ENCODE data around the gene ATP2A3.

The ATP2A3 gene

DNA sequence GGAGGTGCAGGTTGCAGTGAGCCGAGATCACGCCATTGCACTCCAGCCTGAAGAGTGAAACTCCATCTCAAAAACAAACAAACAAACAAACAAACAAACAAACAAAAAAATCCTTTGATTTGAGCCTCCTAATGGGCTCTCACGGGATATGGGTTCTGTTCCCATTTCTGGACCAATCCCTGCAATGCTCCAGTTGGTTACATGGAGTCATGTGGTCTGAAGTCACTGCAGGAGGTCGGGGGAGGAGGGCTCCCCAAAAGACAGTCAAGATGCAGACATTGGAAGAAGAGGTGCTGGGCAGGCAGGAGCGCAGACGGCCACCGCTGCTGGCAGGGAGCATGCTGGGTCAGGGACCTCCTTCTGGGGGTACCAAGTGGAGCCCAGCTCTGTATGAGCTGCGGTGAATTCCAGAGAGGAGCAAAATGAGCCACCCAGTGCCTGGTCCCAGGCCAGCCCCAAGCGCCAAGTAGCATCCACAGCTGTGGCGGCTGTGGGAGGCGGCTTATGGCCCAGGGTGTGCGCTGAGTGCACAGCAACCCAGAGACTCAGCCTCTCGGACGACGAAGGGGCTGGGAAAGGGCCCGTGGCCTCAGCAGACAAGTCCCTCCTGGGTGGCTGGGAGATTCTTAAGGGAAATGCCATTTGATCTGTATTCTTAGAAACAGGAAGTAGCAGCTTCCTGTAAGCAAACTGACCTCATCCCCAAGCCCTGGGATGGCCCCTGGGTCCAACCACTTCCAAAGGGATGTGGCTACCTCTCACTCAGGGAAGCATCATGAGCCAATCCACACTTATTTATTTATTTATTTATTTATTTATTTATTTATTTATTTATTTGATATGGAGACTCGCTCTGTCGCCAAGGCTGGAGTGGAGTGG, 19.6 kb upstream of the ATP2A3 start:
- TF ChIP-seq, protein P1, sequence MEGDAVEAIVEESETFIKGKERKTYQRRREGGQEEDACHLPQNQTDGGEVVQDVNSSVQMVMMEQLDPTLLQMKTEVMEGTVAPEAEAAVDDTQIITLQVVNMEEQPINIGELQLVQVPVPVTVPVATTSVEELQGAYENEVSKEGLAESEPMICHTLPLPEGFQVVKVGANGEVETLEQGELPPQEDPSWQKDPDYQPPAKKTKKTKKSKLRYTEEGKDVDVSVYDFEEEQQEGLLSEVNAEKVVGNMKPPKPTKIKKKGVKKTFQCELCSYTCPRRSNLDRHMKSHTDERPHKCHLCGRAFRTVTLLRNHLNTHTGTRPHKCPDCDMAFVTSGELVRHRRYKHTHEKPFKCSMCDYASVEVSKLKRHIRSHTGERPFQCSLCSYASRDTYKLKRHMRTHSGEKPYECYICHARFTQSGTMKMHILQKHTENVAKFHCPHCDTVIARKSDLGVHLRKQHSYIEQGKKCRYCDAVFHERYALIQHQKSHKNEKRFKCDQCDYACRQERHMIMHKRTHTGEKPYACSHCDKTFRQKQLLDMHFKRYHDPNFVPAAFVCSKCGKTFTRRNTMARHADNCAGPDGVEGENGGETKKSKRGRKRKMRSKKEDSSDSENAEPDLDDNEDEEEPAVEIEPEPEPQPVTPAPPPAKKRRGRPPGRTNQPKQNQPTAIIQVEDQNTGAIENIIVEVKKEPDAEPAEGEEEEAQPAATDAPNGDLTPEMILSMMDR (IDR thresholded peaks at IDR 0.05; ENCODE audit: low read length, missing control alignments), result no peak
- H3K4me3 ChIP-seq (replicated peaks; ENCODE audit: low read depth, low read length), result no peak overlapping the region
- DNase-seq (ENCODE audit: low read depth), result peak; percentile 88

DNA sequence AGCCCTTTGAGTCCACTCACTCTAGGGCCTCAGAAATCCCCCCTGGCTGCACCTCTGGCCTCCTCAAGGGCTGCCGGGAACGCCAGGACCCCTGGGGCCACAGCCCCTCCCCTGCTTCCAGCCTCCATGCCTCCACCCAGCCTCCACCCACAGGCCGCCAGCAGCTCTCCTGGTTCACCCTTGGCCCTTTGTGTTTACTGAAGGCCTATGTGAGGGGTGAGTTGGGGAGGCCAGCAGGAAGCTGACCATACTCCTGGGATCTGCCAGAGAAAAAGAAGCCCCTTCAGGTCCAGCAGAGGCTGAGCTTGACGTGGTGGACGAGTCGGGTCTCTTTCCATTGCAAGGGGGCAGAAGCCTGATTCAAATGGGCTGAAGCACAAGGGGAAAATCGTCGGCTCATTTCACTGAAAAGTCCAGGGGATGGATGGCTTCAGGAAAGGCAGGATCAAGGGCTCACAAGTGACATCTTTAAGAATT, 18.3 kb upstream of the ATP2A3 start:
- DNase-seq (ENCODE audit: low read depth), result no peak
- no peak overlapping the region for H3K4me3 ChIP-seq (replicated peaks; ENCODE audit: low read depth, low read length)
- TF ChIP-seq, protein P1 (IDR thresholded peaks at IDR 0.05; ENCODE audit: low read length, missing control alignments), result no peak

DNA sequence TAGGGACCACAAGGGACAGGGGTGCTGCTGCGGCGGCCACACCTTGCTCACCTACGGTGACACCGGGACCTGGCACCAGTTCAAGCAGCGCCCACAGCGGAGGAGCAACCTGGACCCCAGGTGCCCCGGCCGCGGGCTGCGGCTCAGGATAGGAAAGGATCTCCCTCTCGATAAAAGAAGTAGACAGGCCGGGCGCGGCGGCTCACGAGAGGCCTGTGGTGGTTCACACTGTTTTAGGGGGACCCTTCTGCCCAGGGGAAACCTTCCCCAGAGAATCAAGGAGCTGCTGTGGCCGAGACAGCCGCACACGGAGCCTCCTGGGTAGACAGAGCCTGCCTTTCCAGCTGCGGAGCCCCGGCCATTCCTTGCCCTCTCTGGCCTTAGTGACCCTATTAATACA, 17.9 kb upstream of the ATP2A3 start:
- TF ChIP-seq, protein P1 (IDR thresholded peaks at IDR 0.05; ENCODE audit: low read length, missing control alignments), result no peak
- no peak overlapping the region for H3K4me3 ChIP-seq (replicated peaks; ENCODE audit: low read depth, low read length)
- no peak for DNase-seq (ENCODE audit: low read depth)

DNA sequence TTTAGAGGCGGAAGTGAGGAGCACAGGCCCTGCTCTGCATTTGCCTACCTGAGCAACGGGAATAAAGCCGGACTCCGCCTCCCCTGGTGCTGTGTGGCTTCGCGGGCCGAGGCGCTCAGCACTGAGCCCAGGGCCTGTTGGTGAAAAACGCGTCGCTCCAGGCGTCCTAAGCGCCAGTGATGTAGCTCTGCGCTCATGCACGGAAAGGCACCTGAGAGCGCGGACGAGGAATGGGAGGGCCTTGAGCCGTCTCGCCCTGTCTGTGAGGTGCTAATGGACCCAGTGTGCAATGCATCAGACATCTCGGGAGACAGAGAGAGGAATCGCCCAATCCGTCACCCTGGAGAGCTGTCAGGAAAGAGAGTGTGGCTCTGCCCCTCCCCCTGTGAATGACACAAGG, 17.2 kb upstream of the ATP2A3 start:
- no peak for DNase-seq (ENCODE audit: low read depth)
- H3K4me3 ChIP-seq (replicated peaks; ENCODE audit: low read depth, low read length), result no peak overlapping the region
- TF ChIP-seq, protein P1 (IDR thresholded peaks at IDR 0.05; ENCODE audit: low read length, missing control alignments), result no peak

DNA sequence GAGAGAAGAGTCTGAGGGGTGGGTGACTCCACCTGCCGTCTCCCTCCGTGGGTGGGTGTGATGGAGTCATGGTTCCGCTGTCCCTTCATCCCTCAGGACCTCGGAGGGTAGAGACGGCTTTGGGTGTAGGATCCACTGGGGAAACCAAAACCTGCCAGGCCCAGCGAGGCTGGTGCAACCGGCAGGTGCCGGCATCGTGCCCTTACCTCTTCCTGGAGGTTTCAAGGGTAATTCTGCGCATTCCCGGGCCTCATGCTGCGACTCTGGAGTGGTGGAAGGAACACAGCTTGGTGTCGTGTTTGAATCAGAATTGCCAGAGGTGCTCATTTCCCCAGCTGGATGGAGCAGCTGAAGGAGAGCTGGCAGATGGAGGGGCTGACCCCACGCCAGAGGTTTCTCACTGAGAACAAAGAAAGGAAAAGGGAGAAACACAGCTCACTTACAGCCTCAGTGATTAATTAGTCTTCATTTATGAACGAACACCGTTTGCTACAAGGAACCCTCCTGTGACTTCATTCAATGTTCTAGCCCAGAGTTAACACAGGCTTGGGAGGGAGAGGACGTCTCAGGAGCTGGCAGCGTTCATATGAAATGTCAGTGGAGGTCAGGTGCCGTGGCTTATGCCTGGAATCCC, 16.3 kb upstream of the ATP2A3 start:
- DNase-seq (ENCODE audit: low read depth), result no peak
- H3K4me3 ChIP-seq (replicated peaks; ENCODE audit: low read depth, low read length), result no peak overlapping the region
- TF ChIP-seq, protein P1 (IDR thresholded peaks at IDR 0.05; ENCODE audit: low read length, missing control alignments), result no peak

DNA sequence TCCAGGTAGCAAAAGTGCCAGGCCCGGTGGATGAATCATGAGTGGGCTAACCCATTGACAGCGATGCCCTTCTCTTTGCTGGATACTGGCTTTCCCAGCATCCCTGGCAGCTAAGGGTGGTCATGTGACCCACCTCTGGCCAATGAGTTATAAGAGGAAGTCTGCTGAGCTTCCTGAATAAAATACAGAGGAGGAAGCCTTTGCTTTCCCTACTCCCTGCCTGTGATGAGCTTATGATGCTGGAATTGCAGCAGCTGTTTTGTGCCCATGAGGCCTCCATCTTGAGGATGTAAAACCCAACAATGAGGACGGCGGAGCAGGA, 15.0 kb upstream of the ATP2A3 start:
- TF ChIP-seq, protein P1 (IDR thresholded peaks at IDR 0.05; ENCODE audit: low read length, missing control alignments), result no peak
- H3K4me3 ChIP-seq (replicated peaks; ENCODE audit: low read depth, low read length), result no peak overlapping the region
- DNase-seq (ENCODE audit: low read depth), result no peak
